ENCODE data around the gene RBPMS2. TPM values are rescaled to one million over a fixed set of nuclear protein-coding genes. Genes with fewer than 3 reads are reported as not detected.

Gene RBPMS2
- total and polyA plus RNA-seq, 4 donors, result 0.42 to 7.9 (median 2.4) TPM

GRCh38 chr15:64702816-64703631 is 72.4 kb downstream of the RBPMS2 start:
- H3K27ac ChIP-seq (ENCODE audit: low read depth in 1 of 2, low read length in 2 of 2), result peak overlapping the region; percentile 83 to 92
- no peaks in the 10 kb centered on the region for H3K9me3 ChIP-seq (ENCODE audit: control insufficient read depth in 4 of 4, low read length in 3 of 4)
- H3K4me3 ChIP-seq (ENCODE audit: low read depth in 1 of 3, low read length in 3 of 3), result peak overlapping the region; percentile 75 to 89 (median 83)
- peak; percentile 25 for TF ChIP-seq YY1 (IDR thresholded peaks at IDR 0.05)
- no peak for TF ChIP-seq GABPA (IDR thresholded peaks at IDR 0.05 in 1 of 2, conservative IDR thresholded peaks at IDR 0.05 in 1 of 2)
- TF ChIP-seq NR2F2 (IDR thresholded peaks at IDR 0.05), result no peak
- TF ChIP-seq EGR1 (IDR thresholded peaks at IDR 0.05; ENCODE audit: low read depth in 2 of 2), result no peak
- TF ChIP-seq, protein P1, sequence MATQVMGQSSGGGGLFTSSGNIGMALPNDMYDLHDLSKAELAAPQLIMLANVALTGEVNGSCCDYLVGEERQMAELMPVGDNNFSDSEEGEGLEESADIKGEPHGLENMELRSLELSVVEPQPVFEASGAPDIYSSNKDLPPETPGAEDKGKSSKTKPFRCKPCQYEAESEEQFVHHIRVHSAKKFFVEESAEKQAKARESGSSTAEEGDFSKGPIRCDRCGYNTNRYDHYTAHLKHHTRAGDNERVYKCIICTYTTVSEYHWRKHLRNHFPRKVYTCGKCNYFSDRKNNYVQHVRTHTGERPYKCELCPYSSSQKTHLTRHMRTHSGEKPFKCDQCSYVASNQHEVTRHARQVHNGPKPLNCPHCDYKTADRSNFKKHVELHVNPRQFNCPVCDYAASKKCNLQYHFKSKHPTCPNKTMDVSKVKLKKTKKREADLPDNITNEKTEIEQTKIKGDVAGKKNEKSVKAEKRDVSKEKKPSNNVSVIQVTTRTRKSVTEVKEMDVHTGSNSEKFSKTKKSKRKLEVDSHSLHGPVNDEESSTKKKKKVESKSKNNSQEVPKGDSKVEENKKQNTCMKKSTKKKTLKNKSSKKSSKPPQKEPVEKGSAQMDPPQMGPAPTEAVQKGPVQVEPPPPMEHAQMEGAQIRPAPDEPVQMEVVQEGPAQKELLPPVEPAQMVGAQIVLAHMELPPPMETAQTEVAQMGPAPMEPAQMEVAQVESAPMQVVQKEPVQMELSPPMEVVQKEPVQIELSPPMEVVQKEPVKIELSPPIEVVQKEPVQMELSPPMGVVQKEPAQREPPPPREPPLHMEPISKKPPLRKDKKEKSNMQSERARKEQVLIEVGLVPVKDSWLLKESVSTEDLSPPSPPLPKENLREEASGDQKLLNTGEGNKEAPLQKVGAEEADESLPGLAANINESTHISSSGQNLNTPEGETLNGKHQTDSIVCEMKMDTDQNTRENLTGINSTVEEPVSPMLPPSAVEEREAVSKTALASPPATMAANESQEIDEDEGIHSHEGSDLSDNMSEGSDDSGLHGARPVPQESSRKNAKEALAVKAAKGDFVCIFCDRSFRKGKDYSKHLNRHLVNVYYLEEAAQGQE (IDR thresholded peaks at IDR 0.05), result no peak
- TF ChIP-seq, protein P2, sequence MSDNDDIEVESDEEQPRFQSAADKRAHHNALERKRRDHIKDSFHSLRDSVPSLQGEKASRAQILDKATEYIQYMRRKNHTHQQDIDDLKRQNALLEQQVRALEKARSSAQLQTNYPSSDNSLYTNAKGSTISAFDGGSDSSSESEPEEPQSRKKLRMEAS (IDR thresholded peaks at IDR 0.05), result no peak
- no peak for TF ChIP-seq CTCF (IDR thresholded peaks at IDR 0.05; ENCODE audit: low read depth, low read length, missing input control)
- no peak for TF ChIP-seq ZBTB33 (IDR thresholded peaks at IDR 0.05)
- no peak for TF ChIP-seq JUND (IDR thresholded peaks at IDR 0.05)
- TF ChIP-seq TAF1 (conservative IDR thresholded peaks at IDR 0.05), result no peak
- no peak for TF ChIP-seq ATF3 (IDR thresholded peaks at IDR 0.05)
- TF ChIP-seq SP1 (IDR thresholded peaks at IDR 0.05), result no peak
- peak; percentile 6 to 13 for TF ChIP-seq HNF4A (conservative IDR thresholded peaks at IDR 0.05)
- peaks cover 20 to 84% (median 74%) of the 10 kb centered on the region in 4 donors for H3K4me1 ChIP-seq (ENCODE audit: control insufficient read depth in 4 of 4, insufficient read depth in 4 of 4, low read length in 3 of 4)
- under 1% methylated on average over 62 of the region's 62 CpGs for WGBS
- peak overlapping the region; percentile 90 to 95 for H3K9ac ChIP-seq (ENCODE audit: low read depth in 1 of 2, low read length in 2 of 2)
- peak; percentile 97 for DNase-seq (ENCODE audit: low spot score)
- no peaks in the 10 kb centered on the region for H3K36me3 ChIP-seq (ENCODE audit: control insufficient read depth in 4 of 4, insufficient read depth in 3 of 4, low read depth in 1 of 4, low read length in 3 of 4)
- H3K27me3 ChIP-seq (ENCODE audit: control insufficient read depth in 4 of 4, insufficient read depth in 4 of 4, low read length in 3 of 4), result no peaks in the 10 kb centered on the region

Data from liver (tissue), 9 donors.